Measurements from ENCODE around the gene CYP2F1. TPM values are rescaled to one million over a fixed set of nuclear protein-coding genes. Genes with fewer than 3 reads are reported as not detected.
"Not testable (repeated sequence)": the region's sequence is repeated elsewhere in the genome, so short reads cannot be mapped to it uniquely, and the experiment has no call there.

Gene CYP2F1
- total RNA-seq, 2 experiments from 2014 or later, result not detected

- no peak overlapping the region for H3K4me3 Mint-ChIP-seq
- no peaks in the 10 kb centered on the region for H3K36me3 Mint-ChIP-seq (ENCODE audit: low read depth)
- H3K27me3 Mint-ChIP-seq, result peaks cover 31% of the 10 kb centered on the region
- ChIA-PET POLR2A (no interaction called here), CTCF (interaction anchor here (1.0 kb wide), 1 partner anchor 10 kb away, joined by 3 read pairs; no protein-coding TSS in a partner anchor)
- no peak overlapping the region for H3K27ac Mint-ChIP-seq
- DNase-seq, result no peak
- peaks cover 18% of the 10 kb centered on the region for H3K4me1 Mint-ChIP-seq
- H3K9me3 Mint-ChIP-seq, result no peaks in the 10 kb centered on the region
Measured at GRCh38 chr19:41134616-41135015, 20.4 kb downstream of the CYP2F1 start.

- CTCF ChIA-PET, result interaction anchor here (0.6 to 1.0 kb wide), 3 partner anchors 9 to 315 kb away, joined by 3 to 4 read pairs (median 3); no protein-coding TSS in a partner anchor
- H3K4me3 Mint-ChIP-seq, result peak overlapping the region; percentile 82
Measured at GRCh38 chr19:41135390-41136384, 21.5 kb downstream of the CYP2F1 start.

DNA sequence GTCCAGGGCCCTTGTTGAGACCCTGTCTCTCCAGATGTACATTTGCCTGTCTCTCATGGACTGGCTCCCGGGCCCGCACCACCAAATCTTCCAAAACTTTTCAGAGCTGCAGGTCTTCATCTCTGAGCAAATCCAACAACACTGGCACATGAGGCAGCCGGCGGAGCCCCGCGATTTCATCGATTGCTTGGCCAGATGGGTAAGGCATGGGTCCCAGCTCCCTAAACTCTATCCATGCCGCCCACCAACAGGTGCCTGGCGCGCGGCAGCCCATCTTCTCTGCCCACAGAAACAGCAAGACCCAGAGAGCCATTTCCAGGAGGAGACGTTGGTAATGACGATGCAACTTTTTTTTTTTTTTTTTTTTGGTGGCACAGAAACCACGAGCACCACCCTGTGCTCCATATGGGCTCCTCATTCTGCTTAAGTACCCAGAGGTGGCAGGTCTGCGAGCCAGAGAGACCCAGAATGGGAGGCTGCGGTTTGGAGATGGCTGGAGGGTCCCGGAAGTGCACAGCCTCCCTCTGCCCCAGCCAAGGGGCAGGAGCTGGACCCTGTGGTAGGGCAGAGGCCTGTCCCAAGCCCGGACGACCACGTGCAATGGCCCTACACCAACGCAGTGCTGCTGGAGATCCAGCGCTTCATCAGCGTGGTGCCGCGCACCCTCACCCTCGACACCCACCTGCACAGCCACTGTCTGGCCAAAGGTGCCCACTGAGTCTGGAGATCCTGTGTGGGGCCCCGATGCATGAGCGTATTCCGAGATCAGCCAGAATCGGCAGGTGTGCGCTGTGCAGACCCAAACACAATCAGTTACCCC is 22.6 kb downstream of the CYP2F1 start:
- H3K4me3 Mint-ChIP-seq, result no peak overlapping the region
- DNase-seq, result no peak
- H3K36me3 Mint-ChIP-seq (ENCODE audit: low read depth), result no peaks in the 10 kb centered on the region

More at GRCh38 chr19:41135390-41136384, 21.5 kb downstream of the CYP2F1 start:
- POLR2A ChIA-PET; H3K36me3 Mint-ChIP-seq (ENCODE audit: low read depth); H3K9me3 Mint-ChIP-seq: not testable (repeated sequence)
- H3K27ac Mint-ChIP-seq, result peak overlapping the region; percentile 77
- DNase-seq, result peak; percentile 52
- peaks cover 28% of the 10 kb centered on the region for H3K27me3 Mint-ChIP-seq
- peaks cover 18% of the 10 kb centered on the region for H3K4me1 Mint-ChIP-seq

GRCh38 chr19:41144403-41144802 is 30.2 kb downstream of the CYP2F1 start:
- POLR2A ChIA-PET, result interaction anchor here (1.0 kb wide), 1 partner anchor 17 kb away, joined by 3 read pairs; no protein-coding TSS in a partner anchor
- Mint-ChIP-seq H3K9me3 (no peaks in the 10 kb centered on the region), H3K4me3 (no peak overlapping the region), H3K4me1 (no peaks in the 10 kb centered on the region), H3K27ac (no peak overlapping the region), H3K36me3 (ENCODE audit: low read depth) (no peaks in the 10 kb centered on the region), H3K27me3 (peaks cover 17% of the 10 kb centered on the region)
- peak; percentile 90 for DNase-seq
- CTCF ChIA-PET, result interaction anchor here (0.5 to 3.5 kb wide), 22 partner anchors 9 to 1070 kb away, joined by 3 to 27 read pairs (median 4); no protein-coding TSS in a partner anchor

More for the DNA sequence above, 22.6 kb downstream of the CYP2F1 start:
- POLR2A ChIA-PET, result no interaction called here
- CTCF ChIA-PET, result no interaction called here
- Mint-ChIP-seq H3K27ac (no peak overlapping the region), H3K9me3 (no peaks in the 10 kb centered on the region), H3K4me1 (peaks cover 18% of the 10 kb centered on the region), H3K27me3 (peaks cover 23% of the 10 kb centered on the region)

GRCh38 chr19:41149831-41150230 is 35.6 kb downstream of the CYP2F1 start:
- Mint-ChIP-seq H3K36me3 (ENCODE audit: low read depth) (no peaks in the 10 kb centered on the region), H3K27ac (no peak overlapping the region), H3K9me3 (no peaks in the 10 kb centered on the region), H3K4me1 (no peaks in the 10 kb centered on the region), H3K27me3 (peaks cover 13% of the 10 kb centered on the region), H3K4me3 (no peak overlapping the region)
- CTCF ChIA-PET, result interaction anchor here (1.0 kb wide), 1 partner anchor 175 kb away, joined by 3 read pairs; no protein-coding TSS in a partner anchor
- DNase-seq, result no peak
- POLR2A ChIA-PET, result no interaction called here

- CTCF ChIA-PET, result interaction anchor here (0.7 kb wide), 1 partner anchor 846 kb away, joined by 5 read pairs; no protein-coding TSS in a partner anchor
- DNase-seq, result not testable (repeated sequence)
Measured at GRCh38 chr19:41150986-41151385, 36.8 kb downstream of the CYP2F1 start.

DNA sequence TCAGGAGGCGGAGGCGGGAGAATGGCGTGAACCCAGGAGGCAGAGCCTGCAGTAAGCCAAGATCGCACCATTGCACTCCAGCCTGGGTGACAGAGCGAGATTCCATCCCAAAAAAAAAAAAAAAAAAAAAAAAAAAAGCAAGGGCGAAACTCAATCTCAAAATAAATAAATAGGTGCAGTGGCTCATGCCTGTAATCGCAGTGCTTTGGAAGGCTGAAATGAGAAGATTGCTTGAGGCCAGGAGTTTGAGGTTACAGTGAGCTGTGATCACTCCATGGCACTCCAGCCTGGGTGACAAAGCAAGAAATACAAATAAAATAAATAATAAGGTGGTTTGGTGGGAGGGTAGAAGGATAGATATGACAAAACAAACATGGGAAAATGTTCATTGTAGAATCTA is 39.8 kb downstream of the CYP2F1 start:
- ChIA-PET POLR2A (no interaction called here), CTCF (no interaction called here)
- no peak for DNase-seq
- Mint-ChIP-seq H3K36me3 (ENCODE audit: low read depth) (no peaks in the 10 kb centered on the region), H3K4me1 (no peaks in the 10 kb centered on the region), H3K9me3 (no peaks in the 10 kb centered on the region), H3K4me3 (no peak overlapping the region), H3K27ac (no peak overlapping the region), H3K27me3 (no peaks in the 10 kb centered on the region)

More at GRCh38 chr19:41150986-41151385, 36.8 kb downstream of the CYP2F1 start:
- H3K27me3 Mint-ChIP-seq; H3K27ac Mint-ChIP-seq; POLR2A ChIA-PET; H3K9me3 Mint-ChIP-seq; H3K36me3 Mint-ChIP-seq (ENCODE audit: low read depth); H3K4me1 Mint-ChIP-seq; H3K4me3 Mint-ChIP-seq: not testable (repeated sequence)

DNA sequence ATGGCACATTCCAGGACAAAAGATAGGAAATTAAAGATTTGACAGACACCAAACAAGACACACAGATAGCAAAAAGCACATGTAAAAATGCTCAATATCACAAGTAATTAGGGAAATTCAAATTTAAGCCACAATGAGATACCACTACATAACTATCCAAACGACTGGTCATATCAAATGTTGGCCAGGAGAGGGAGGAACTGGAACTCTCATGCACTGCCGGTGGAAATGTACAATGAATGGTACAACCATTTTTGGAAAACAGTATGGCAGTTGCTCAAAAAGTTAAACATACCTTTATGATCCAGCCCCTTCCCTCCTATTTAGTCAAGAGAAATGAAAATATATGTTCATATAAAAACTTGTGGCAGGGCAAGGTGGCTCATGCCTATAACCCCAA is 42.0 kb downstream of the CYP2F1 start:
- no peaks in the 10 kb centered on the region for H3K27me3 Mint-ChIP-seq

GRCh38 chr19:41159881-41160280 is 45.6 kb downstream of the CYP2F1 start:
- H3K9me3 Mint-ChIP-seq, result no peaks in the 10 kb centered on the region
- no peak overlapping the region for H3K4me3 Mint-ChIP-seq
- CTCF ChIA-PET, result no interaction called here
- DNase-seq, result no peak
- no peaks in the 10 kb centered on the region for H3K4me1 Mint-ChIP-seq
- no peaks in the 10 kb centered on the region for H3K27me3 Mint-ChIP-seq
- POLR2A ChIA-PET, result no interaction called here
- no peak overlapping the region for H3K27ac Mint-ChIP-seq
- H3K36me3 Mint-ChIP-seq (ENCODE audit: low read depth), result no peaks in the 10 kb centered on the region

More for the DNA sequence above, 42.0 kb downstream of the CYP2F1 start:
- H3K9me3 Mint-ChIP-seq, result no peaks in the 10 kb centered on the region
- POLR2A ChIA-PET, result no interaction called here
- no peak overlapping the region for H3K4me3 Mint-ChIP-seq
- H3K36me3 Mint-ChIP-seq (ENCODE audit: low read depth), result no peaks in the 10 kb centered on the region
- CTCF ChIA-PET, result no interaction called here
- H3K4me1 Mint-ChIP-seq, result no peaks in the 10 kb centered on the region
- no peak overlapping the region for H3K27ac Mint-ChIP-seq
- no peak for DNase-seq

DNA sequence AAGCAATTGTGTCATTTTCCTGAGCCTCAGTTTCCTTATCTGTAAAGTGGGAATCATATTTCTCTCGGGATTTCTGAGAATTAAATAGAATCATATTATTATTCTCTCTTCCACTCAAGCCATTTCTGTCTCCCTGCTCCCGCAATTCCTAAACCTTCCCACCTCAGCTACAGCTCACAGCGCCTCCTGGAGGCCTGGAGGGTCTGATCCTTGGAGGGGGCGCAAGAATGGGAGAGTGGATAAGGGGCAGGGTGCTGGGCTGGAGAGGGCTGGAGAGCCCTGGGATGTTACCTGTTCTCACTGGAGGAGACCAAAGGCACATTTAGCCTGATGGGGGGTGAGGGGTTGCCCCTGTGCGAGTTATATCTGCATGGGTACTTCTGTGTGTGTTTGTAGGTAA is 47.7 kb downstream of the CYP2F1 start:
- Mint-ChIP-seq H3K4me1 (no peaks in the 10 kb centered on the region), H3K4me3 (no peak overlapping the region), H3K36me3 (ENCODE audit: low read depth) (no peaks in the 10 kb centered on the region), H3K27ac (no peak overlapping the region), H3K27me3 (no peaks in the 10 kb centered on the region), H3K9me3 (no peaks in the 10 kb centered on the region)
- ChIA-PET CTCF (no interaction called here), POLR2A (no interaction called here)
- DNase-seq, result no peak

GRCh38 chr19:41166944-41167804 is 52.9 kb downstream of the CYP2F1 start:
- DNase-seq, result no peak
- no peak overlapping the region for H3K27ac Mint-ChIP-seq
- no peaks in the 10 kb centered on the region for H3K27me3 Mint-ChIP-seq
- H3K4me3 Mint-ChIP-seq, result no peak overlapping the region
- H3K9me3 Mint-ChIP-seq, result no peaks in the 10 kb centered on the region
- ChIA-PET POLR2A (no interaction called here), CTCF (interaction anchor here (0.6 kb wide), 1 partner anchor 597 kb away, joined by 4 read pairs; no protein-coding TSS in a partner anchor)
- H3K36me3 Mint-ChIP-seq (ENCODE audit: low read depth), result no peaks in the 10 kb centered on the region
- H3K4me1 Mint-ChIP-seq, result no peaks in the 10 kb centered on the region

DNA sequence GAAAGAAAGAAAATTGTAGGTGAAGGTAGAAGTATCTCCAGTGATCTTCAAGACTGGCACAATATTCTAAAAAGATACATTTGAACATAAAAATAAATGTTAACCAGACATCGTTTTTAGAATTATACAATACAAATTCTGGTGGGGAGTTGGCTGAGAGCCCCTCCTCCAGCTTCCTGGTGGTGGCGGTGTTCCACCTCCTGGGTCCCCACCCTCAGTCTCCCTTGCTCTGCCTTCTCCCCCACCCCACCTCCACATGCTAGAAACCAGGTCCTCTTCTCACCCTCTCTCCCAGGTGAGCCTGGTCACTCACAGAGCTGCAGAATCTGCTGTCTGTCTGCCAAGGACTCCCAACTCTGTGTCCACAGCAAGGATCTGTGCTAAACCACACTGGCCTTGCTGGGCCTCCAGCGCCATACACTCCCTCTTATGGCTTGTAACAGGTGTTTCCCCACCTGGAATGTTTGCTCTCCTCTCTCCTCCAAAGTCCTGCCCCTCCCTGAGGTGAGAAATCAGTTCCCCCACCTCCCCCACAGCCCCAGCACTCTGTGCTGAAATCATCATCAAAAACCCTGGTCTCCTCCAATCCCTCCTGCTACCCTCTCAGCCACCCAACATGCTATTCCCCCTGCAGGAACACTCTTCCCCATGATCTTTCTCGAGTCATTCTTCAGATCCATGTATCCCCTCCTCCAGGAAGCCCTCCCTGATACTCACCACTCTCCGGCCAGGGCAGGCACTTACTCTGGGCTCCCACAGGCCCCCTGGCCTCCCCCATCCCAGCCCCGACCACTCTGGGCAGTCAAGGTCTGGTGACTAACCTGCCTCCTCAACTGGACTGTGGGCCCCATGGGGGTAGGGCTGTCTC is 58.3 kb downstream of the CYP2F1 start:
- POLR2A ChIA-PET, result no interaction called here

More for the DNA sequence above, 58.3 kb downstream of the CYP2F1 start:
- no peak for DNase-seq
- Mint-ChIP-seq H3K36me3 (ENCODE audit: low read depth) (no peaks in the 10 kb centered on the region), H3K9me3 (no peaks in the 10 kb centered on the region), H3K4me3 (no peak overlapping the region), H3K4me1 (peaks cover 10% of the 10 kb centered on the region), H3K27ac (no peak overlapping the region), H3K27me3 (no peaks in the 10 kb centered on the region)
- CTCF ChIA-PET, result no interaction called here
